Prostate gland (tissue), 2 donors: Measurements from ENCODE around the gene P2RY2. TPM values are rescaled to one million over a fixed set of nuclear protein-coding genes. Genes with fewer than 3 reads are reported as not detected.

Source experiments
- DNase-seq: peaks from one replicate; pipeline ENCODE4 v3.0.0-alpha.2; 2019; ENCODE audit warnings: low spot score
- H3K27ac ChIP-seq, 2 donors: fragments of 200-600 bp; sonication (generic); 2 replicates each; pipeline ENCODE4 v1.5.1; 2017 to 2019
- H3K27me3 ChIP-seq: fragments of 200-600 bp; sonication (generic); replicated peaks from 2 replicates; pipeline ENCODE4 v1.5.1; 2019; ENCODE audit not compliant: insufficient read depth
- H3K36me3 ChIP-seq, 2 donors: fragments of 200-600 bp; sonication (generic); 1 replicate in 1 of 2; 2 replicates in 1 of 2; pipeline versions ENCODE4 v1.5.1 to v1.8.1; 2017 to 2019
- H3K4me1 ChIP-seq: fragments of 200-600 bp; sonication (generic); replicated peaks from 2 replicates; pipeline ENCODE4 v1.5.1; 2019
- H3K4me3 ChIP-seq, 2 donors: fragments of 200-600 bp; sonication (generic); 2 replicates each; pipeline ENCODE4 v1.5.1; 2017 to 2019
- H3K9me3 ChIP-seq: fragments of 200-600 bp; sonication (generic); 2 replicates; pipeline ENCODE4 v1.5.1; 2017
- POLR2A ChIP-seq: fragments of 450-650 bp; IDR thresholded peaks from one replicate; pipeline ENCODE4 v1.6.1; 2016; ENCODE audit warnings: antibody characterized with exemption, mild to moderate bottlenecking
- POLR2AphosphoS5 ChIP-seq: sonication (generic); formaldehyde crosslinking; IDR thresholded peaks from one replicate; pipeline ENCODE4 v1.6.1; 2017; ENCODE audit warnings: antibody characterized with exemption
- WGBS: methylation state at CpG from one replicate; pipeline ENCODE4 v1.1.5; 2018; 5-methylcytosine and 5-hydroxymethylcytosine counted together
- intact Hi-C: fragments of 100-400 bp; cut with DNase I; formaldehyde crosslinking; loops from one replicate; pipeline ENCODE4 v1.14.2; 2022
- total RNA-seq, 2 donors: library from RNA; depleted of rRNA; stranded (reverse); fragments of >200 nt; gene quantifications; one replicate each; pipeline ENCODE4 v1.1.0, GENCODE V29; 2016
- TF ChIP-seq, protein P1 (sequence below), 4 experiments: fragments of 200-600 bp in 2 of 4; fragments of 450-650 bp in 2 of 4; sonication (generic) in 2 of 4; IDR thresholded peaks; 1 replicate in 3 of 4; 2 replicates in 1 of 4; pipeline ENCODE4 v1.5.1; 2016 to 2019; ENCODE audit warnings: antibody characterized with exemption in 4 of 4, mild to moderate bottlenecking in 2 of 4, moderate library complexity in 2 of 4

The P2RY2 gene
- total RNA-seq, 2 donors from 2014 or later = 2.7 to 3.5 TPM

DNA sequence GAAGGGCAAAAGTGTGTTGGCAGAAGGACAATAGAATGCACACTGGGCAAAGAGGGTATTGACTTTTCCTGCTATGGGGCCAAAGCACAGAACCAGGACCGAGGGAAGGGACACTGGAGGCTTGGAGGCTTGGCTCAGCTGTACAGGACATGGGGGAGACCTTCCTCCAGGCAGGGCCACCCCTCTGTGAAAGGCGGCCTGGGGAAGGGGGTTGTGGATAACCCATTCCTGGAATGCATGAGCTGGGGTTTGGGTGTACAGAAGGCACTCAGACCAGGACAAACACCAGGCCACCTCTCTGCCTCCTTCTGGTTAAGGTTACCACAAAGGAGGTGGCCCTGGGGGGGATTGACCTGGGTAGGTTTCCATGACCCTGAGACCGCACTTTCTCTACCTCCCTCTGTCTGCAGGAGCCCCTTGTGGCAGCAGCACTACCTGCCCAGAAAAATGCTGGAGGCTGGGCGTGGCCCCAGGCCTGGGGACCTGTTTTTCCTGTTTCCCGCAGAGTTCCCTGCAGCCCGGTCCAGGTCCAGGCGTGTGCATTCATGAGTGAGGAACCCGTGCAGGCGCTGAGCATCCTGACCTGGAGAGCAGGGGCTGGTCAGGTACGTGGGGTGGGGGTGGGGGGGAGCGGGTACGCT is 9.6 kb downstream of the P2RY2 start:
- DNase-seq = peak; percentile 86
- WGBS = 44% methylated on average over 11 of the region's 12 CpGs
- no peak overlapping the region for H3K4me3 ChIP-seq
- no peaks in the 10 kb centered on the region for H3K27me3 ChIP-seq
- peak overlapping the region in 1 of 2 donors; percentile 51 for H3K27ac ChIP-seq
- no peaks in the 10 kb centered on the region for H3K4me1 ChIP-seq
- H3K36me3 ChIP-seq = no peaks in the 10 kb centered on the region
- TF ChIP-seq, protein P1, sequence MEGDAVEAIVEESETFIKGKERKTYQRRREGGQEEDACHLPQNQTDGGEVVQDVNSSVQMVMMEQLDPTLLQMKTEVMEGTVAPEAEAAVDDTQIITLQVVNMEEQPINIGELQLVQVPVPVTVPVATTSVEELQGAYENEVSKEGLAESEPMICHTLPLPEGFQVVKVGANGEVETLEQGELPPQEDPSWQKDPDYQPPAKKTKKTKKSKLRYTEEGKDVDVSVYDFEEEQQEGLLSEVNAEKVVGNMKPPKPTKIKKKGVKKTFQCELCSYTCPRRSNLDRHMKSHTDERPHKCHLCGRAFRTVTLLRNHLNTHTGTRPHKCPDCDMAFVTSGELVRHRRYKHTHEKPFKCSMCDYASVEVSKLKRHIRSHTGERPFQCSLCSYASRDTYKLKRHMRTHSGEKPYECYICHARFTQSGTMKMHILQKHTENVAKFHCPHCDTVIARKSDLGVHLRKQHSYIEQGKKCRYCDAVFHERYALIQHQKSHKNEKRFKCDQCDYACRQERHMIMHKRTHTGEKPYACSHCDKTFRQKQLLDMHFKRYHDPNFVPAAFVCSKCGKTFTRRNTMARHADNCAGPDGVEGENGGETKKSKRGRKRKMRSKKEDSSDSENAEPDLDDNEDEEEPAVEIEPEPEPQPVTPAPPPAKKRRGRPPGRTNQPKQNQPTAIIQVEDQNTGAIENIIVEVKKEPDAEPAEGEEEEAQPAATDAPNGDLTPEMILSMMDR (IDR thresholded peaks at IDR 0.05) = peak in 3 of 4 experiments; percentile 27 to 78 (median 66)
- TF ChIP-seq POLR2A (no peak), POLR2AphosphoS5 (peak; percentile 88)
- intact Hi-C loops = no loop called here
- H3K9me3 ChIP-seq = no peaks in the 10 kb centered on the region

DNA sequence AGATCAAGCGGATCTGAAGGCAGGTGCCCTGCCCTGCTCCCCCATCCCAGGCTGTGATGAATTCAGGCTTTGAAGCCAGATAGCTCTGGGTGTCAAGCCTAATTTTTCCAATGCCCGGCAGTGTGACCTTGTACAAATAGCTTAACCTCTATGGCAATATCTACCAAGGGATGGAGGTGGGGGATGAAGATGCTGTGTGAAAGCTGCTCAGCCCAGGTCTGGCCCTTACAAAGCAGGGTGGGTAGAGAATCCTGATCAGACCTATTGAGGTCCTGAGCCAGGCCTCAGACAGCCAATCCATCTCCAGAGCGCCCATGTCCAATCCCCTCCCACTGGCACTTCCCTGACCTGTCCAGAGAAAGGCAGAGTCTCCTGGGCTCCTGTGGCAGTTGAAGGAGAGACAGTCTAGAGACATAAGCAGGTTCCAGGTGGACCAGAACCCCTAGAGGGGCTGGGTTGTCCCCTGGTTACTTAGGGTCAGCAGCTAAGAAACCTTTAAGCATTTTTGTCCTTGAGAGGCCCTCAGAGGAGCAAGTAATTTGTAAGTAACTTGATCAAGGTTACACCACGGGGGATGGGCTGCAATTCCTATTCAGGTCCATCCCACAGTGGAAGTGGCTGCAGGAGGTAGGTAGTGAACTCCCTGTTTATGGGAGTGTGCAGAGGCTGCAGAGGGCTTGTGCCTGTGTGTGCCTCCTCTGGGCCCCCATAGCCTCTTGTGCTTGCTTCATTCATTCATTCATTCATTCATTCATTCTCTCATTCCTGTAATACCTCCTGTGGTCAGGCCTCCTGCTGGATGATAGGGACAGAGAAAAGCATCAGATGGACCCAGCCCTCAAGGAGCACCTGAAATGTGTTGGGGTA is 10.4 kb downstream of the P2RY2 start:
- WGBS = 36% methylated on average over 4 of the region's 4 CpGs
- intact Hi-C loops = no loop called here

DNA sequence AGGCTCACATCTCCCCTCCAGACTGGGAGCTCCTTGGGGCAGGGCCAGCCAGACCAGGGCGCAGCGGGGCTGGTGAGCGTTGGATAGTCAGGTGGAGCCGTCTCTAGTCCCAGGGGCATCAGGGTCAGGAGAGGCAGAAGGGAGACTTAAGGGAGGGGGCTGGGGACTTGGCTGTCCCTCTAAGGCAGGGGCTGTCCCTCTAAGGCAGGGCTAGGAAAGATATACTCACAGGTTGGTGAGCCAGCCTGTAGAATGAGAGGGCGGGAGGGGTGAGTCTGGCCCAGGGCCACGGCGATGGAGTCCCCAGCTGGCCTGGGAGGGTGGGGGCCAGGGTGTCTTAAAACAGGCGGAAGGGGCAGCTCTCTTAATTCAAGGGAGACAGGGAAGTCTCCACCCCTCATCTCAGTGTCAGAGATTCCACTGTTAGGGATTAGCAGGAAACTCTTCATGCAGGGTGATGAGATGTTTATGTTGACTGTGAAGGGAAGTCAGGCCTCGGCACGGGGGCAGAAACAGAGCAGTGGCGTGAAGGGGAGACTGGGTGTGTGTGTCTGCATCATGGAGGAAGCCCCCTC is 11.3 kb downstream of the P2RY2 start:
- Histone ChIP-seq H3K36me3 (no peaks in the 10 kb centered on the region), H3K27ac (no peak overlapping the region), H3K9me3 (no peaks in the 10 kb centered on the region), H3K27me3 (no peaks in the 10 kb centered on the region), H3K4me3 (no peak overlapping the region), H3K4me1 (no peaks in the 10 kb centered on the region)
- TF ChIP-seq POLR2A (no peak), POLR2AphosphoS5 (no peak)
- TF ChIP-seq, protein P1 (IDR thresholded peaks at IDR 0.05) = no peak
- intact Hi-C loops = no loop called here
- no peak for DNase-seq
- WGBS = 63% methylated on average over 11 of the region's 11 CpGs

More for the DNA sequence above, 10.4 kb downstream of the P2RY2 start:
- TF ChIP-seq, protein P1 (IDR thresholded peaks at IDR 0.05) = no peak
- TF ChIP-seq POLR2AphosphoS5 (no peak), POLR2A (no peak)
- no peaks in the 10 kb centered on the region for H3K27me3 ChIP-seq
- H3K9me3 ChIP-seq = no peaks in the 10 kb centered on the region
- H3K27ac ChIP-seq = no peak overlapping the region
- no peaks in the 10 kb centered on the region for H3K36me3 ChIP-seq
- no peak overlapping the region for H3K4me3 ChIP-seq
- DNase-seq = no peak
- H3K4me1 ChIP-seq = no peaks in the 10 kb centered on the region

DNA sequence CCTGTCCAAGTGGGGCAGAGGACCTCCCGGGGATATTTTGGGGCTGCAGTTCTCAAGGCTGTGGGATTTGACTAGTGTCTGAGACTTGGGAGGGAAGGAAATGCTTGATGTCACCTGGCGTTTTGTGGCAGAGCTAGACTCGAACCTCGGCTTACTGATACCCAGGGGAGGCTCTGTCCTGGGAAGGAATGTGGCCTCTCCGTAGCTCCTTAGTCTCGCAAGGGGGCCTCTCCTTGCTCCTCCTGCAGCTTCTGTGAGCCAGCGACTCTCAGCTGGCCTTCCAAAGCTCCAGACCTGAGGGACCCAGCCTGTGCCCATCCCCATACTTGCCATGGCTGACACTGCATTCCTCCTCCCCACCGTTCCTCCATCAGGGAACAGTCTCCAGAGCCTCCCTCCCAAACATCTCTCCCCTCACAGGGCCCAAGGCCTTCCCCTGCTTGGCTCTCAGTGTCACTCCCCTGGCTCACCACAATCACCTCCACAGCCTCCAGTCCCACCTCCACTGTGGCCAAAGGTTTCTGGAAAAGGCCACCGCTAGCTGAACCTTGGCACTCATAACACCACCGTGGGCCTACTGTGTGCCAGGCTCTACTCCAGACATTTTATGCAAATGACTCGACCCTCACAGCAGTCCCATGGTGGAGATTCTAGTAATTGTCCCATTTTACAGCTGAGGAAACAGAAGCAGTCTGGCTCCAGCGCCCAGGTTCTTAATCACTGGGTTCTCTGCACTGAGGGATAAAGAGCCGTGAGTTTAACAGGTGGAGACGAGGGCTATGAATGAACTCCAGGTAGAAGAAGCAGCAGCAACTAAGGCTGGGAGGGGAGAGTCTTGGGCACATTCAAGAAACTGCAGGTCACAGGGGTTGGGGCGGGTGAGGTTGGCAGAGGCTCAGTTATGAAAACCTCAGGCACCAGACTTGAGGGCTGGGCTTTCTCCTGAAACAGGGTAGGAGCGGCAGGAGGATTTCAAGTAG is 12.1 kb downstream of the P2RY2 start:
- intact Hi-C loops = no loop called here
- no peaks in the 10 kb centered on the region for H3K36me3 ChIP-seq
- H3K27me3 ChIP-seq = no peaks in the 10 kb centered on the region
- H3K27ac ChIP-seq = no peak overlapping the region
- WGBS = 80% methylated on average over 16 of the region's 16 CpGs
- no peak for DNase-seq
- TF ChIP-seq POLR2A = no peak
- no peak for TF ChIP-seq POLR2AphosphoS5
- TF ChIP-seq, protein P1 (IDR thresholded peaks at IDR 0.05) = no peak
- H3K9me3 ChIP-seq = no peaks in the 10 kb centered on the region
- H3K4me3 ChIP-seq = no peak overlapping the region
- H3K4me1 ChIP-seq = no peaks in the 10 kb centered on the region
